Measurements from ENCODE around the gene ERC1.

ERC1 gene

DNA sequence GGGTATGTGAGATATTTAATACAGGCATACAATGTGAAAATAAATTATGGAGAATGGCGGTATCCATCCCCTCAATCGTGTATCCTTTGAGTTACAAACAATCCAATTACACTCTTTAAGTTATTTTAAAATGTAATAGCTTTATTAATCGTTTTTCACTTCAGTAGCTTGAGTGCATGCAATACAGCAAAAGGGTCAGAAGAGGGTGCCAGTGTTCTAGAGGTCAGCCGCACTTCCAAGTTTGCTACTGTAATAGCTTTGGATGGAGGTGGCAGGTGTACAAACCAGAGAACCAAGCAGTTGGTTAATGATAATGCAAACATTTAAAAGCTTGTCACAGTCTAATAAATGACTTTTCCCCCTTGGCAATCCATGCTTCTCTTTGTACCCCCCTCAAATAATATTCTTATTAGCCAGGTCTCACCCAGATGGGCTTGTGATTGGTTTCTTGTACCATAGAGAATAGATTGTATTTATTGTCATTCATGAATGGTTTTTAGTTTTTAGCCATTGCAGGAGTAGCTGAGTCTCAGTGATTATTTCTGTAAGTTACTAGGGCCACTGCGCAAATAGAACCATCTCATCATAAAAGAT lies 127.0 kb downstream of the ERC1 start:
- DNase-seq (ENCODE audit: low read depth in 1 of 2, low spot score in 1 of 2) = peak; percentile 47 to 71
- Histone ChIP-seq H3K27ac (replicated peaks) (no peak overlapping the region), H3K4me3 (replicated peaks; ENCODE audit: insufficient read depth, low read length) (no peak overlapping the region), H3K27me3 (ENCODE audit: insufficient read depth, poor library complexity, severe bottlenecking) (no peaks in the 10 kb centered on the region)
- TF ChIP-seq, protein P1, sequence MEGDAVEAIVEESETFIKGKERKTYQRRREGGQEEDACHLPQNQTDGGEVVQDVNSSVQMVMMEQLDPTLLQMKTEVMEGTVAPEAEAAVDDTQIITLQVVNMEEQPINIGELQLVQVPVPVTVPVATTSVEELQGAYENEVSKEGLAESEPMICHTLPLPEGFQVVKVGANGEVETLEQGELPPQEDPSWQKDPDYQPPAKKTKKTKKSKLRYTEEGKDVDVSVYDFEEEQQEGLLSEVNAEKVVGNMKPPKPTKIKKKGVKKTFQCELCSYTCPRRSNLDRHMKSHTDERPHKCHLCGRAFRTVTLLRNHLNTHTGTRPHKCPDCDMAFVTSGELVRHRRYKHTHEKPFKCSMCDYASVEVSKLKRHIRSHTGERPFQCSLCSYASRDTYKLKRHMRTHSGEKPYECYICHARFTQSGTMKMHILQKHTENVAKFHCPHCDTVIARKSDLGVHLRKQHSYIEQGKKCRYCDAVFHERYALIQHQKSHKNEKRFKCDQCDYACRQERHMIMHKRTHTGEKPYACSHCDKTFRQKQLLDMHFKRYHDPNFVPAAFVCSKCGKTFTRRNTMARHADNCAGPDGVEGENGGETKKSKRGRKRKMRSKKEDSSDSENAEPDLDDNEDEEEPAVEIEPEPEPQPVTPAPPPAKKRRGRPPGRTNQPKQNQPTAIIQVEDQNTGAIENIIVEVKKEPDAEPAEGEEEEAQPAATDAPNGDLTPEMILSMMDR (IDR thresholded peaks at IDR 0.05; ENCODE audit: insufficient read depth, low read length) = peak; percentile 67
- no peak for TF ChIP-seq POLR2AphosphoS5 (IDR thresholded peaks at IDR 0.05; ENCODE audit: low read depth)

DNA sequence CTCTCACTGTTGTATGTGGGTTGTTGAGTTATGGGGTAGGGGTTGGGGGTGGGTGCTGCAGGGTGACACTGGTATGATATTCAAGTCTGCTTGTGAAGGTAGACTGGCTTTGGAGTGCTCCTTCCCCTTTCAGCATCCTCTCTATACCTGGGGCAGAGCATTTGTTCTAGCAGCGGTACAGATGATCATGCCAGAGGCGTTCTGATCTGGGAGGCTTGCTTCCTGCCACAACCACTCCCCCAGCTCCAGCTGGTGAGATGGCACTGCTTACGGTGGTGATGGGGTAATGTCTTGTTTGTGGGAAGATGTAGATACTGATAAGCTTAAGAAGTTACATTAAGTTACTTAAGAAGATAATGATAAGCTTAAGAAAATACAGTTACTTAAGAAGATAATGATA lies 131.8 kb downstream of the ERC1 start:
- no peak overlapping the region for H3K27ac ChIP-seq (replicated peaks)
- DNase-seq (ENCODE audit: low read depth in 1 of 2, low spot score in 1 of 2) = peak; percentile 25 to 79
- 0 out of 2 replicates have a peak, but pooled peaks have one; percentile 15 for TF ChIP-seq GABPA (IDR thresholded peaks at IDR 0.05; ENCODE audit: low read depth)
- TF ChIP-seq, protein P1 (IDR thresholded peaks at IDR 0.05; ENCODE audit: insufficient read depth, low read length) = no peak
- TF ChIP-seq POLR2AphosphoS5 (IDR thresholded peaks at IDR 0.05; ENCODE audit: low read depth) = peak; percentile 93
- no peaks in the 10 kb centered on the region for H3K27me3 ChIP-seq (ENCODE audit: insufficient read depth, poor library complexity, severe bottlenecking)
- no peak overlapping the region for H3K4me3 ChIP-seq (replicated peaks; ENCODE audit: insufficient read depth, low read length)

DNA sequence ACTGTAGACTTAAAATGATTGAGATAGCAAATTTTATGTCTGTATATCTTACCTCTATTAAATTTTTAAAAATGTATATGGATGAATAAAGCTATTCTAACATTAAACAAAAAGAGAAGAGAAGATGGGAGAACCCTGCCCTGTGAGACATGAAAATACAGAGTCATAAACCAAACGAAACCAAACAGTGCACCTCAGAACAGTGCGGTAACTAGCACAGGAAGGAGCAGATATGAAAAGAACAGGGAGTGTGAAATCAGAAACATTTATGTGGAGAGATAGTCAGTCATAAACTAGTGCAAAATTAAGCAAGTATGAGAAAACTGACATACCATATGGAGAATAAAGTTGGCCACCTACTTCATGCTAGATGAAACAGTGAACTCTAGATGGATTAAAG lies 135.1 kb downstream of the ERC1 start:
- no peaks in the 10 kb centered on the region for H3K27me3 ChIP-seq (ENCODE audit: insufficient read depth, poor library complexity, severe bottlenecking)
- H3K27ac ChIP-seq (replicated peaks) = no peak overlapping the region
- H3K4me3 ChIP-seq (replicated peaks; ENCODE audit: insufficient read depth, low read length) = no peak overlapping the region
- TF ChIP-seq, protein P2, sequence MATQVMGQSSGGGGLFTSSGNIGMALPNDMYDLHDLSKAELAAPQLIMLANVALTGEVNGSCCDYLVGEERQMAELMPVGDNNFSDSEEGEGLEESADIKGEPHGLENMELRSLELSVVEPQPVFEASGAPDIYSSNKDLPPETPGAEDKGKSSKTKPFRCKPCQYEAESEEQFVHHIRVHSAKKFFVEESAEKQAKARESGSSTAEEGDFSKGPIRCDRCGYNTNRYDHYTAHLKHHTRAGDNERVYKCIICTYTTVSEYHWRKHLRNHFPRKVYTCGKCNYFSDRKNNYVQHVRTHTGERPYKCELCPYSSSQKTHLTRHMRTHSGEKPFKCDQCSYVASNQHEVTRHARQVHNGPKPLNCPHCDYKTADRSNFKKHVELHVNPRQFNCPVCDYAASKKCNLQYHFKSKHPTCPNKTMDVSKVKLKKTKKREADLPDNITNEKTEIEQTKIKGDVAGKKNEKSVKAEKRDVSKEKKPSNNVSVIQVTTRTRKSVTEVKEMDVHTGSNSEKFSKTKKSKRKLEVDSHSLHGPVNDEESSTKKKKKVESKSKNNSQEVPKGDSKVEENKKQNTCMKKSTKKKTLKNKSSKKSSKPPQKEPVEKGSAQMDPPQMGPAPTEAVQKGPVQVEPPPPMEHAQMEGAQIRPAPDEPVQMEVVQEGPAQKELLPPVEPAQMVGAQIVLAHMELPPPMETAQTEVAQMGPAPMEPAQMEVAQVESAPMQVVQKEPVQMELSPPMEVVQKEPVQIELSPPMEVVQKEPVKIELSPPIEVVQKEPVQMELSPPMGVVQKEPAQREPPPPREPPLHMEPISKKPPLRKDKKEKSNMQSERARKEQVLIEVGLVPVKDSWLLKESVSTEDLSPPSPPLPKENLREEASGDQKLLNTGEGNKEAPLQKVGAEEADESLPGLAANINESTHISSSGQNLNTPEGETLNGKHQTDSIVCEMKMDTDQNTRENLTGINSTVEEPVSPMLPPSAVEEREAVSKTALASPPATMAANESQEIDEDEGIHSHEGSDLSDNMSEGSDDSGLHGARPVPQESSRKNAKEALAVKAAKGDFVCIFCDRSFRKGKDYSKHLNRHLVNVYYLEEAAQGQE (IDR thresholded peaks at IDR 0.05; ENCODE audit: insufficient replicate concordance, low read depth) = no peak
- TF ChIP-seq POLR2AphosphoS5 (IDR thresholded peaks at IDR 0.05; ENCODE audit: low read depth) = no peak
- TF ChIP-seq GABPA (IDR thresholded peaks at IDR 0.05; ENCODE audit: low read depth) = no peak
- TF ChIP-seq, protein P1 (IDR thresholded peaks at IDR 0.05; ENCODE audit: insufficient read depth, low read length) = no peak
- TF ChIP-seq SPI1 (IDR thresholded peaks at IDR 0.05; ENCODE audit: borderline replicate concordance, low read depth) = no peak
- no peak for DNase-seq (ENCODE audit: low read depth in 1 of 2, low spot score in 1 of 2)

DNA sequence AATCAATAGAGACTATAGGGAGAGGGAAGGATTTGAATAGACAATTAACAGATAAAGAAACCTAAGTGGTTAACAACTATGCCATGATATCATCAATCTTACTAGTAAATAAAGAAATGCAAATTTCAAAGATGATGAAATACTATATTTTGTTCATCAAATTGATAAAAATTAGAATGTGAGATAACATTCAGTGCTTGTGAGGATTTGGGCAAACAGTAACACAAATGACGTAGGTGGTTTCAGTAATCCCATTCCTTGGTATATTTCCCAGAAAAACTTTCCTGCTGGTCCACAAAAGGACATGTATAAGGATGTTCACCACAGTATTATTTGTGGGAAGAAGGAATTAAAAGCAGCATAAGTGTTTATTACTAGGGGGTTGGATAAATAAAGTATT lies 136.0 kb downstream of the ERC1 start:
- H3K27me3 ChIP-seq (ENCODE audit: insufficient read depth, poor library complexity, severe bottlenecking) = no peaks in the 10 kb centered on the region
- H3K27ac ChIP-seq (replicated peaks) = no peak overlapping the region
- H3K4me3 ChIP-seq (replicated peaks; ENCODE audit: insufficient read depth, low read length) = no peak overlapping the region
- TF ChIP-seq, protein P1 (IDR thresholded peaks at IDR 0.05; ENCODE audit: insufficient read depth, low read length) = no peak
- TF ChIP-seq POLR2AphosphoS5 (IDR thresholded peaks at IDR 0.05; ENCODE audit: low read depth) = no peak
- TF ChIP-seq GABPA (IDR thresholded peaks at IDR 0.05; ENCODE audit: low read depth) = no peak
- TF ChIP-seq, protein P2 (IDR thresholded peaks at IDR 0.05; ENCODE audit: insufficient replicate concordance, low read depth) = no peak
- no peak for TF ChIP-seq SPI1 (IDR thresholded peaks at IDR 0.05; ENCODE audit: borderline replicate concordance, low read depth)
- no peak for DNase-seq (ENCODE audit: low read depth in 1 of 2, low spot score in 1 of 2)
